Esophagus muscularis mucosa (tissue), 3 donors: ENCODE measurements around the gene ZFP90.

Source experiments
- CTCF ChIP-seq, 3 experiments: fragments of 200-600 bp in 2 of 3; fragments of 450-650 bp in 1 of 3; sonication (generic) in 2 of 3; IDR thresholded peaks; one replicate each; pipeline ENCODE4 v1.5.1; 2017 to 2019; ENCODE audit warnings: antibody characterized with exemption in 3 of 3, mild to moderate bottlenecking in 2 of 3, moderate library complexity in 1 of 3
- POLR2AphosphoS5 ChIP-seq, 2 donors: sonication (generic); formaldehyde crosslinking; IDR thresholded peaks; one replicate each; pipeline ENCODE4 v1.6.1; 2017; ENCODE audit warnings: antibody characterized with exemption in 2 of 2

GRCh38 chr16:68526143-68526781, 12.8 kb upstream of the ZFP90 start:
- TF ChIP-seq CTCF (IDR thresholded peaks at IDR 0.05) (no peak), POLR2AphosphoS5 (IDR thresholded peaks at IDR 0.05) (no peak)
